ENCODE data around the gene SLC2A8.

DNA sequence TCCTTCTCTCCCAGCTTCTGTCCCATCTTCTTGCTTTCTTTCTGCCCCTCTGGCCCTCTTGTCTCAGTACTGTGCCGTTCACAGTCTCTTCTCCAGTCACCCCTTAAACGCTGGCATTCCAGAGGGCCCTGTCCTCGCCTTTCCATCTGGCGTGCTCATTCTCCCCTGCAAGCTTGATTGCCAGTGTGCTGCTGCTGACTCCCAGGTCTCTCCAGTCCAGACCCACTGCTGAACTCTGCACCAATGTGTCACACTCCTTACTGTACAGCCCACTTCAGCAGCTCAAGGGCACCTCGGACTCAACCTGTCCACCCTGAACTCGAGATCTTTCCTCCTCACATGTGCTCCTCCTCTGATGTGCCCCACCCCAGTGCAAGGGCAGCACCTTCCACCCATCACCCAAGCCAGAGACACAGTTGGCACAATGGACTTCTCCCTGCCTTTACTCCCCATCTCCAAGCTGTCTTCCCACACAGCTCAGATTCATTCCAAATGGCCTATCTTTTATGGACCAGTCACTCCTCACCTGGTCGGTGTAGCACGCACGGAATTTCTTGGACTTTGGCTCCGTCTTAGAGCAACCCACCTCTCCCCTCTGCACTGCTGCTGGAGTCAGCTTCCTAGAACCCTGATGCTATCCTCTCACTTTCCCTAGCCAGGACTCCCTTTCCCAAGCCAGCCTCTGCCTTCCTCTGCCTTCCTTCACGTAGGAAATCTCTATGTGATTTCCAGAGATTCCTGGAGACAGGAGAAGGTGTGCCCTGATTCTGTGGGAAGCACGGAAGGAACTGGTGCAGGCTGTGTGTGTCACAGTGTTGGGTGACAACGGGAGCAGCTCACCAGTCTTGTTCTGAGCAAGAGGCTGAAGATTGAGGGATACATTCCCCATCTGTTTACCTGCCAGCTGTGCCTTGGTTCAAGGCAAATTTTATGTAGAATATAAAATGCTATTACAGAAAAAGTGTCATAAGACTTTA is 26.0 kb upstream of the SLC2A8 start:
- TF ChIP-seq, protein P1, sequence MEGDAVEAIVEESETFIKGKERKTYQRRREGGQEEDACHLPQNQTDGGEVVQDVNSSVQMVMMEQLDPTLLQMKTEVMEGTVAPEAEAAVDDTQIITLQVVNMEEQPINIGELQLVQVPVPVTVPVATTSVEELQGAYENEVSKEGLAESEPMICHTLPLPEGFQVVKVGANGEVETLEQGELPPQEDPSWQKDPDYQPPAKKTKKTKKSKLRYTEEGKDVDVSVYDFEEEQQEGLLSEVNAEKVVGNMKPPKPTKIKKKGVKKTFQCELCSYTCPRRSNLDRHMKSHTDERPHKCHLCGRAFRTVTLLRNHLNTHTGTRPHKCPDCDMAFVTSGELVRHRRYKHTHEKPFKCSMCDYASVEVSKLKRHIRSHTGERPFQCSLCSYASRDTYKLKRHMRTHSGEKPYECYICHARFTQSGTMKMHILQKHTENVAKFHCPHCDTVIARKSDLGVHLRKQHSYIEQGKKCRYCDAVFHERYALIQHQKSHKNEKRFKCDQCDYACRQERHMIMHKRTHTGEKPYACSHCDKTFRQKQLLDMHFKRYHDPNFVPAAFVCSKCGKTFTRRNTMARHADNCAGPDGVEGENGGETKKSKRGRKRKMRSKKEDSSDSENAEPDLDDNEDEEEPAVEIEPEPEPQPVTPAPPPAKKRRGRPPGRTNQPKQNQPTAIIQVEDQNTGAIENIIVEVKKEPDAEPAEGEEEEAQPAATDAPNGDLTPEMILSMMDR (IDR thresholded peaks at IDR 0.05) = no peak
- no peak for TF ChIP-seq SIN3A (IDR thresholded peaks at IDR 0.05; ENCODE audit: borderline replicate concordance, insufficient read depth, low read depth, low read length)
- TF ChIP-seq, protein P2, sequence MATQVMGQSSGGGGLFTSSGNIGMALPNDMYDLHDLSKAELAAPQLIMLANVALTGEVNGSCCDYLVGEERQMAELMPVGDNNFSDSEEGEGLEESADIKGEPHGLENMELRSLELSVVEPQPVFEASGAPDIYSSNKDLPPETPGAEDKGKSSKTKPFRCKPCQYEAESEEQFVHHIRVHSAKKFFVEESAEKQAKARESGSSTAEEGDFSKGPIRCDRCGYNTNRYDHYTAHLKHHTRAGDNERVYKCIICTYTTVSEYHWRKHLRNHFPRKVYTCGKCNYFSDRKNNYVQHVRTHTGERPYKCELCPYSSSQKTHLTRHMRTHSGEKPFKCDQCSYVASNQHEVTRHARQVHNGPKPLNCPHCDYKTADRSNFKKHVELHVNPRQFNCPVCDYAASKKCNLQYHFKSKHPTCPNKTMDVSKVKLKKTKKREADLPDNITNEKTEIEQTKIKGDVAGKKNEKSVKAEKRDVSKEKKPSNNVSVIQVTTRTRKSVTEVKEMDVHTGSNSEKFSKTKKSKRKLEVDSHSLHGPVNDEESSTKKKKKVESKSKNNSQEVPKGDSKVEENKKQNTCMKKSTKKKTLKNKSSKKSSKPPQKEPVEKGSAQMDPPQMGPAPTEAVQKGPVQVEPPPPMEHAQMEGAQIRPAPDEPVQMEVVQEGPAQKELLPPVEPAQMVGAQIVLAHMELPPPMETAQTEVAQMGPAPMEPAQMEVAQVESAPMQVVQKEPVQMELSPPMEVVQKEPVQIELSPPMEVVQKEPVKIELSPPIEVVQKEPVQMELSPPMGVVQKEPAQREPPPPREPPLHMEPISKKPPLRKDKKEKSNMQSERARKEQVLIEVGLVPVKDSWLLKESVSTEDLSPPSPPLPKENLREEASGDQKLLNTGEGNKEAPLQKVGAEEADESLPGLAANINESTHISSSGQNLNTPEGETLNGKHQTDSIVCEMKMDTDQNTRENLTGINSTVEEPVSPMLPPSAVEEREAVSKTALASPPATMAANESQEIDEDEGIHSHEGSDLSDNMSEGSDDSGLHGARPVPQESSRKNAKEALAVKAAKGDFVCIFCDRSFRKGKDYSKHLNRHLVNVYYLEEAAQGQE (IDR thresholded peaks at IDR 0.05; ENCODE audit: insufficient read depth in 1 of 2, low read depth in 2 of 2, low read length in 1 of 2) = no peak
- no peak for TF ChIP-seq TCF7L2 (IDR thresholded peaks at IDR 0.05; ENCODE audit: low read depth, low read length)
- no peak for TF ChIP-seq POLR2AphosphoS5 (IDR thresholded peaks at IDR 0.05; ENCODE audit: low read depth, low read length)

Data from Panc1 (cell line).